NCI-H2171 (cell line): ENCODE results near the gene TBC1D10A.

Experiments
- DNase-seq: peaks from one replicate; lab custom pipeline; 2025; lab: John Stamatoyannopoulos, UW

The TBC1D10A gene

GRCh38 chr22:30299322-30299721 is 27.4 kb downstream of the TBC1D10A start:
- DNase-seq = no peak

GRCh38 chr22:30297991-30298701 is 28.6 kb downstream of the TBC1D10A start:
- DNase-seq = no peak

- no peak for DNase-seq
Measured at GRCh38 chr22:30297276-30297990, 29.3 kb downstream of the TBC1D10A start.

GRCh38 chr22:30296833-30297232 is 29.9 kb downstream of the TBC1D10A start:
- DNase-seq = no peak

GRCh38 chr22:30296324-30296723 is 30.4 kb downstream of the TBC1D10A start:
- no peak for DNase-seq

- no peak for DNase-seq
Measured at GRCh38 chr22:30295576-30295975, 31.2 kb downstream of the TBC1D10A start.

- no peak for DNase-seq
Measured at GRCh38 chr22:30294830-30295229, 31.9 kb downstream of the TBC1D10A start.

- no peak for DNase-seq
Measured at GRCh38 chr22:30294066-30294465, 32.7 kb downstream of the TBC1D10A start.

GRCh38 chr22:30293026-30293425 is 33.7 kb downstream of the TBC1D10A start:
- no peak for DNase-seq

- DNase-seq = no peak
Measured at GRCh38 chr22:30292069-30292970, 34.4 kb downstream of the TBC1D10A start.

GRCh38 chr22:30291058-30291892 is 35.5 kb downstream of the TBC1D10A start:
- no peak for DNase-seq

- no peak for DNase-seq
Measured at GRCh38 chr22:30290342-30291057, 36.2 kb downstream of the TBC1D10A start.

GRCh38 chr22:30289980-30290313 is 36.8 kb downstream of the TBC1D10A start:
- no peak for DNase-seq

GRCh38 chr22:30289141-30289979 is 37.4 kb downstream of the TBC1D10A start, which contains the start of gene CASTOR1:
Gene CASTOR1 (minus strand): TSS chr22:30289505. CDS start chr22:30289497, 8 bp downstream.
- DNase-seq = peak; percentile 94

- no peak for DNase-seq
Measured at GRCh38 chr22:30288419-30289140, 38.2 kb downstream of the TBC1D10A start.

- DNase-seq = peak; percentile 33
Measured at GRCh38 chr22:30287648-30288418, 38.9 kb downstream of the TBC1D10A start.

- no peak for DNase-seq
Measured at GRCh38 chr22:30286813-30287647, 39.7 kb downstream of the TBC1D10A start.

GRCh38 chr22:30286331-30286730 is 40.4 kb downstream of the TBC1D10A start:
- DNase-seq = no peak
